ENCODE results near the gene CCDC106.

CCDC106 gene

DNA sequence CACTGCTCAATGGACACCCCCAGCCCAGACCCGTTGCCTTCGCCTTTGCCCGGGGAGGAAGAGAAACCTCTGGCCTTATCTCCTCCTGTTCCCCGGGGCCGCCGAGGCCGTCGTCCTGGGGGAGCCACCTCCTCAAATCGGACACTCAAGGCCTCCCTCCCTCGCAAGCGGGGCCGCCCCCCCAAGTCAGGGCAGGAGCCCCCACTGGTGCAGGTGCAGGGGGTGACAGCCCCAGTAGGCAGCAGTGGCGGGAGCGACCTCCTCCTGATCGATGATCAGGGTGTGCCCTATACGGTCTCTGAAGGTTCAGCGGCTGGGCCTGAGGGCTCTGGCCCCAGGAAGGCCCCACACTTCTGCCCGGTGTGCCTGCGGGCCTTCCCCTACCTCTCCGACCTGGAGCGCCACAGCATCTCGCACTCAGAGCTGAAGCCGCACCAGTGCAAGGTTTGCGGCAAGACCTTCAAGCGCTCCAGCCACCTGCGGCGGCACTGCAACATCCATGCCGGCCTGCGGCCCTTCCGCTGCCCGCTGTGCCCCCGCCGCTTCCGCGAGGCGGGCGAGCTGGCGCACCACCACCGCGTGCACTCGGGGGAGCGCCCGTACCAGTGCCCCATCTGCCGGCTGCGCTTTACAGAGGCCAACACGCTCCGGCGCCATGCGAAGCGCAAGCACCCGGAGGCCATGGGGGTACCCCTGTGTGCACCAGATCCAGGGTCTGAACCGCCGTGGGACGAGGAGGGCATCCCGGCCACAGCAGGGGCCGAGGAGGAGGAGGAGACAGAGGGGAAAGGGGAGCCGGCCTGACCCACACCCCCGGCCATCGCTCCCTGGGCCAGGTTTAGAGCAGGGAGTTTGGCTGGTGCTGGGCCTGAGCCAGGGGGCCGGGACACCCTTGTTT is 45.7 kb upstream of the CCDC106 start:
- no peak for DNase-seq (ENCODE audit: low read depth)
- TF ChIP-seq, protein P1, sequence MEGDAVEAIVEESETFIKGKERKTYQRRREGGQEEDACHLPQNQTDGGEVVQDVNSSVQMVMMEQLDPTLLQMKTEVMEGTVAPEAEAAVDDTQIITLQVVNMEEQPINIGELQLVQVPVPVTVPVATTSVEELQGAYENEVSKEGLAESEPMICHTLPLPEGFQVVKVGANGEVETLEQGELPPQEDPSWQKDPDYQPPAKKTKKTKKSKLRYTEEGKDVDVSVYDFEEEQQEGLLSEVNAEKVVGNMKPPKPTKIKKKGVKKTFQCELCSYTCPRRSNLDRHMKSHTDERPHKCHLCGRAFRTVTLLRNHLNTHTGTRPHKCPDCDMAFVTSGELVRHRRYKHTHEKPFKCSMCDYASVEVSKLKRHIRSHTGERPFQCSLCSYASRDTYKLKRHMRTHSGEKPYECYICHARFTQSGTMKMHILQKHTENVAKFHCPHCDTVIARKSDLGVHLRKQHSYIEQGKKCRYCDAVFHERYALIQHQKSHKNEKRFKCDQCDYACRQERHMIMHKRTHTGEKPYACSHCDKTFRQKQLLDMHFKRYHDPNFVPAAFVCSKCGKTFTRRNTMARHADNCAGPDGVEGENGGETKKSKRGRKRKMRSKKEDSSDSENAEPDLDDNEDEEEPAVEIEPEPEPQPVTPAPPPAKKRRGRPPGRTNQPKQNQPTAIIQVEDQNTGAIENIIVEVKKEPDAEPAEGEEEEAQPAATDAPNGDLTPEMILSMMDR (IDR thresholded peaks at IDR 0.05; ENCODE audit: control insufficient read depth, insufficient read depth, low read depth, low read length, missing control alignments), result no peak
- H3K4me3 ChIP-seq (ENCODE audit: control insufficient read depth, low read depth, low read length), result no peak overlapping the region

DNA sequence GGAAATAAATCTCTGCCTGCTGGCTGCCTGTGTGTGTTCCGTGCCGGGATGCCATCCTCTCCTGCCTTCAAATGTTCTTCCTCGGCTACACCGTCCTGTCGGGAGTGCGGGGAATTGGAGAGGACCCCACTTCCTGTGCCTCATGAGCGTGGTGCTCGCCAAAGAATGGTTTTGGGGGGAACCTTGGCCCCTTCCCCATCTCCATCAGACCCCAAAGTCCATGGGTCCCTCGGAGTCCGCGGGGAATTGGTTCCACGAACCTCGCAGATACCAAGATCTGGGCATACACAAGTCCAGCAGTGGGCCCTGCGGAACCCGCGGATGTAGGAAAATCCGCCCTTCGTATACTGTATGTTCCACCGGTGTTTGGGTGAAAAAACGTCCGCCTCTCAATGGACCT is 44.9 kb upstream of the CCDC106 start:
- no peak overlapping the region for H3K4me3 ChIP-seq (ENCODE audit: control insufficient read depth, low read depth, low read length)
- TF ChIP-seq, protein P1 (IDR thresholded peaks at IDR 0.05; ENCODE audit: control insufficient read depth, insufficient read depth, low read depth, low read length, missing control alignments), result no peak
- no peak for DNase-seq (ENCODE audit: low read depth)

DNA sequence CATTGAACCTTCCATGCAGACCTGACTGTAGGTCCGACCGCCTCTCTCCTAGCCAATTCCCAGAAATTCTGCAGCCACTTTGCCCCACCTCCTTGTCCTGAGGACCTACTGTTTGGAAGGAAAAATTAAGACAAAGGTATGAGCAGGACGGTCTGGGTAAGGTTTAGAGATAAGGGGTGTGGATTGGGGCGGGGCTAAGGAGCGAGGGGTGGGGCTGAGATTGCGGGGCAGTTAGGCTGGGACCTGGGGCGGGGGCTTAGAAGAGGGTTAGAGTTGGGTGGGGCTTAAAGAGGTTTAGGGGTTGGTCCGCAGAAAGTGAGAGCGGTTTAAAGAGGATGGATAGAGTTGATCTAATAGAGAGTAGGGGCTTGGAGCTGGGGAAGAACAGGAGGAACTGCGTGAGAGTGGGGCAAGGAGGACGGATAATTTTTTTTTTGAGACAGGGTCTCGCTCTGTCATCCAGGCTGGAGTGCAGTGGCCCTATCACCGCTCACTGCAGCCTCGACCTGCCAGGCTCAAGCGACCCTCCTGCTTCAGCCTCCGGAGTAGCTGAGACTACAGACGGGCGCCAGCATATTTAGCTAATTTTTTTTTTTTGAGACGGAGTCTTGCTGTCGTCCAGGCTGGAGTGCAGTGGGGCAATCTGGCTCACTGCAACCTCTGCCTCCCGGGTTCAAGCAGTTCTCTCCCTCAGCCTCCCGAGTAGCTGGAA is 44.3 kb upstream of the CCDC106 start:
- no peak for DNase-seq (ENCODE audit: low read depth)
- no peak overlapping the region for H3K4me3 ChIP-seq (ENCODE audit: control insufficient read depth, low read depth, low read length)
- TF ChIP-seq, protein P1 (IDR thresholded peaks at IDR 0.05; ENCODE audit: control insufficient read depth, insufficient read depth, low read depth, low read length, missing control alignments), result no peak

DNA sequence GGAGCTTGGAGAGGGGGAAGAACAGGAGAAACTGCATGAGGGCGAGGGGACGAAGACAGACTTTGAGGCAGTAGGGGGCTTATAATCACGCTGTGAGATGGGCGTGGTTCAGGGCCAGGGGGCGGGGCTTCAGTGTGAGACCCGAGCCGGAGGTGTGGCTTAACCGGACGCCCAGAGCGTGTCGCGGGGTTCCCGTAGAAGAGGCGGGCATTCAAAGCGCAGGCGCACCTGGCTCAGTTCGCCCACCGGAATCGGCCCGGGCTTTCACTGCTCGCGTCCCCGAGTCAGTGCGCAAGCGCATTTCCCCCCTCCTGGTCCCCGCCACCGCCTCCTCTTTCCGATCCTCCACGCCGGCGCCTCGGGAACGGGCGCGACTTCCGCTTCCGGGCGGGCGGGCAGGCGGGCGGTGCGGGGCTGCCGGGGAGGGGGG is 42.8 kb upstream of the CCDC106 start:
- TF ChIP-seq, protein P1 (IDR thresholded peaks at IDR 0.05; ENCODE audit: control insufficient read depth, insufficient read depth, low read depth, low read length, missing control alignments), result no peak
- peak; percentile 71 for DNase-seq (ENCODE audit: low read depth)
- peak overlapping the region; percentile 85 for H3K4me3 ChIP-seq (ENCODE audit: control insufficient read depth, low read depth, low read length)

DNA sequence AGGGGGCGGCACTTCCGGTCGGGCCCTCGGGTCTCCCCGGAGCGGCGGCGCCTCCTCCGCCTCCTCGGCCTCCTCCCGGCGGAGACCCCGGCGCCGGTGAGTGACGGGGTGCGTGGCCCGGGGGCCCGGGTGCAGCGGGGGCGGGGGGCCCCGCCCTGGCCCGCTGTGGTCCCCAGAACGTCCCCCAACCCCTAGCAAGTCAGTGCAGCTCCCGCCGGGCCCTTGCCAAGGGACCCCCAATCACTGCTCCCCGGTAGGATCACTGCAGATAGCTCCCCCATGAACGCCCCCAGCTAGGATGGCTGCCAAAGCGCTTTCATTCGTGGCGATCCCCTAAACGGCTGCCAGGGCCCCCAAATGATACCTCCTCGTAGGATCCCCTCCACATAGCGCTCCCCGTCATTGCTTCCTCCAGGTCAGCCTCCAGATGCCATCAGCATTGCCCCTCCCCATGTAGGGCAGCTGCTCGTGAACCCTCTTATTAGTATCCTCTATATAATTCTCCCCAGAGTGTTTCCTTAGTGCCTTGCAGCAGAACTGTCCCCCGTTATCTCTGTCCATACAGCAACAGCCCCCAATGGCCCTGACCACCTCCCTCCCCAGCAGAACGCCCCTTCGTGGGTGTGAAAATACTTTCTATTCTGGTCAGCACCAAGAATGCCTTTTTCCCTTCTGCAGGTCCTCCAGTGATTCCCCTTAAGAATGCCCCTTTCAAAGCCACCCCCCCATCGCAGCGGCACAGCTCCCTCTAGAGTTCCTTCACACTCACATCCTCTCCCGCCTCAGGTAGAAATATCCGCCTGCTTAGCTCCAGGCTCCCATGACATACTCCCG is 42.2 kb upstream of the CCDC106 start, which contains the start of gene ZNF865:
ZNF865 (plus strand) TSS at position 11 of the 834 bp plus-strand sequence. CDS start 7,972 bp downstream, outside the sequence.
- TF ChIP-seq, protein P1 (IDR thresholded peaks at IDR 0.05; ENCODE audit: control insufficient read depth, insufficient read depth, low read depth, low read length, missing control alignments), result peak; percentile 91
- peak within 1 kb of the TSS; percentile 85 for H3K4me3 ChIP-seq (ENCODE audit: control insufficient read depth, low read depth, low read length)
- no peak for DNase-seq (ENCODE audit: low read depth)

DNA sequence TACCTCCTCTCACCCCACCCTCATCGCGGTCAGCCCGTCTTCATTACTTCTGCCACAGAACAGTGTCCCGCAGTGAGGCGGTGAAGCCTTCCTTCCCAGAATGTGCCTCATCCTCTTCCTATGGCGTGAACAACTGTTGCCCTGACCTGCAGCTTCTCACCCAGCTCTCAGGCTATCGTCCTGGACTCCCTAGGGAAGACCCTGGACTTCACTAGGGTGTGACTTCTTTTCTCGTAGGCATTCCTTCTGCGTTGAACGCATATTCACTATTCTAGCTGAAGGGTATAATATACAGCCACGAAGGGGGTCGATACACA is 41.6 kb upstream of the CCDC106 start:
- TF ChIP-seq, protein P1 (IDR thresholded peaks at IDR 0.05; ENCODE audit: control insufficient read depth, insufficient read depth, low read depth, low read length, missing control alignments), result no peak
- peak overlapping the region; percentile 85 for H3K4me3 ChIP-seq (ENCODE audit: control insufficient read depth, low read depth, low read length)
- DNase-seq (ENCODE audit: low read depth), result no peak

Measured in AG09309 (cell line).